HFF-Myc (cell line): ENCODE measurements around the gene SAMHD1.

Source experiments
- DNase-seq: peaks from one replicate; pipeline ENCODE4 v3.0.0-alpha.2; 2011; ENCODE audit warnings: low read depth; ENCODE audit errors: extremely low read depth
- H3K4me3 ChIP-seq: replicated peaks from 2 replicates; pipeline ENCODE4 v1.5.1; 2011; ENCODE audit warnings: low read depth, mild to moderate bottlenecking, control low read depth, low read length
- TF ChIP-seq, protein P1 (sequence below): IDR thresholded peaks from 2 replicates; pipeline ENCODE4 v1.5.1; 2012; ENCODE audit warnings: mild to moderate bottlenecking, low read depth, low read length, control low read depth; ENCODE audit errors: missing control alignments

Gene SAMHD1

GRCh38 chr20:36888880-36889516, 62.5 kb downstream of the SAMHD1 start:
- no peak overlapping the region for H3K4me3 ChIP-seq
- TF ChIP-seq, protein P1, sequence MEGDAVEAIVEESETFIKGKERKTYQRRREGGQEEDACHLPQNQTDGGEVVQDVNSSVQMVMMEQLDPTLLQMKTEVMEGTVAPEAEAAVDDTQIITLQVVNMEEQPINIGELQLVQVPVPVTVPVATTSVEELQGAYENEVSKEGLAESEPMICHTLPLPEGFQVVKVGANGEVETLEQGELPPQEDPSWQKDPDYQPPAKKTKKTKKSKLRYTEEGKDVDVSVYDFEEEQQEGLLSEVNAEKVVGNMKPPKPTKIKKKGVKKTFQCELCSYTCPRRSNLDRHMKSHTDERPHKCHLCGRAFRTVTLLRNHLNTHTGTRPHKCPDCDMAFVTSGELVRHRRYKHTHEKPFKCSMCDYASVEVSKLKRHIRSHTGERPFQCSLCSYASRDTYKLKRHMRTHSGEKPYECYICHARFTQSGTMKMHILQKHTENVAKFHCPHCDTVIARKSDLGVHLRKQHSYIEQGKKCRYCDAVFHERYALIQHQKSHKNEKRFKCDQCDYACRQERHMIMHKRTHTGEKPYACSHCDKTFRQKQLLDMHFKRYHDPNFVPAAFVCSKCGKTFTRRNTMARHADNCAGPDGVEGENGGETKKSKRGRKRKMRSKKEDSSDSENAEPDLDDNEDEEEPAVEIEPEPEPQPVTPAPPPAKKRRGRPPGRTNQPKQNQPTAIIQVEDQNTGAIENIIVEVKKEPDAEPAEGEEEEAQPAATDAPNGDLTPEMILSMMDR, result no peak
- DNase-seq, result no peak

- TF ChIP-seq, protein P1, result no peak
- H3K4me3 ChIP-seq, result peak overlapping the region; percentile 37
- no peak for DNase-seq
Observed at GRCh38 chr20:36887752-36888090, 63.8 kb downstream of the SAMHD1 start.

DNA sequence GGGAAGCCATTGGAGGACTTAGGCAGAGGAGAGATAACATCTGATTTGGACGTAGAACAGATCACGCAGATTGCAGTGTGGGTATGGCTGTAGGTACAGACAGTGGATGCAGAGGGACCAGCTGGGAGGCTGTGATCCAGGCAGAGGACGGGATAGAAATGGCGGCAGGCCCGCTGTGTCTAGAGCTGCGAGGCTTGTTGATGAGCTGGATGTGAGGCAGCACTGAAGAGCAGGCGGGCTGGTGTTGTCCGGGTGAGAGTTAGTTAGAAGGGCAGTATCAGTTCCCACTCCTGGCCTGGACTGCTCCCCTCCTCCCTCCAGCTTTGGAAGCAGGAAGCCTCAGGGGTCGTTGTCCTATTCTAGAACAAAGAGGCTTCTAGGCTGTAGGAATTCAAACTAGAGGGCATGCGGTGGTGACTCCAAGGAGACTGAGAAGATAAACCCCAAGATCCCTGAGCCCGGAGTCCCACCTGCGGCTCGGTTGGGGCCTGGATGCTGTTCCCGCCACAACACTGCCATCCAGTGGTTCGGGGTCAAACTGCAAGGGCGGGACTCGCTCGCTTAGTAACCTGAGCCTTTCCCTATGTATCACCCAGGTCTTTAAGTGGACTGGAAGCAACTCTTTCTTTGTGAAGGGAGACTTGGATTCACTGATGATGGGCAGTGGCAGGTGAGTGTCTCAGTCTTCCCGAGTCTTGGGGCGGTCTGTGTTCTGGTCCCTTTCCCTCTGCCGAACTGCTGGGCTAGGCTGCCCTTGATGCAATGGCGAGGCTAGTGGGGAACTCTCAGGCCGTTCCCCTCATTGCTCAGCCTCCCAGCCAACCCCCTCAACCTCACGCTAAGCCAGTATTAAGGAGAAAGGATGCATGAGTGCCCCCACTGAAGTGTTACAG, 64.4 kb downstream of the SAMHD1 start:
- peak overlapping the region; percentile 37 for H3K4me3 ChIP-seq
- peak; percentile 71 for DNase-seq

GRCh38 chr20:36885356-36885755, 66.2 kb downstream of the SAMHD1 start:
- TF ChIP-seq, protein P1, result no peak
- no peak overlapping the region for H3K4me3 ChIP-seq
- DNase-seq, result no peak

More for the DNA sequence above, 64.4 kb downstream of the SAMHD1 start:
- TF ChIP-seq, protein P1, result peak; percentile 97

DNA sequence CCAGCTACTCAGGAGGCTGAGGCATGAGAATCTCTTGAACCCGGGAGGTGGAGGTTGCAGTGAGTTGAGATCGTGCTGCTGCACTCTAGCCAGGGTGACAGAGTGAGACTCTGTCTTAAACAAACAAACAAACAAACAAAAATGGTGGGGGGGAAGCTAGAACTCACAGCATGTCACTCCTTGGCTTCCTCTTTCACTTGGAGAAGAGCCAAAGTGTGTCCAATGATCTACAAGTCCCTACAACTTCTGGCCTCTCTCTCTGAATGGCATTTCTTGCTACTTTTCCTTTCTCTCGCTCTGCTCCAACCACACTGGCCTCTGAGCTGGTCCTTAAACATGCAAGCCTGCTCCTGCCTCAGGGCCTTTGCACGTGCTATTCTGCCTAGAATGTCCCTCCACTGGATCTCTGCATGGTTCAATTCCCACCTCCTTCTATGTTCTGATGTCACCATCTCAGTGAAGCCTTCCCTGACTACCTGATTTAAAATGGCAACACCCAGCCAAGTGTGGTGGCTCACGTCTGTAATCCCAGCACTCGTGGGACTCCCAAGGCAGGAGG, 67.5 kb downstream of the SAMHD1 start:
- no peak overlapping the region for H3K4me3 ChIP-seq
- DNase-seq, result no peak
- TF ChIP-seq, protein P1, result no peak

DNA sequence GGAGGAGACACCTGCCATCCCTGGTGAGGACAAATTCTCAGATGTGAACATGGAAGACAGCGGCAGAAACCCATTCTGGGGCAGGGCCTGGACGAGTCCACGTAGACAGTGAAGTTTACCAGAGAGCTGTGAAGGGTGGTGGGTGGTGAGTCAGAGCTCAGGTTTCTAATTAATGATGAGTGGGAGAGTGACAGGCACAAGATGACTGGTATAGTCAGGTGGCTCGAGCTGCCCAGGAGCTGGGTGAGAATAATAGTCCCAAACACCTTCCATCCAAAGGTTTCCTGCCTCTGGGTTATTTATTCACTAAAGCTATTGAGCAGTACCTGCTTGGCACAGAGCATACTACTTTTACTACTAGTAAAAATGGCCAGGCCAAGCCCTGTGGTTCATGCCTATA, 69.6 kb downstream of the SAMHD1 start:
- DNase-seq, result no peak
- TF ChIP-seq, protein P1, result no peak
- H3K4me3 ChIP-seq, result no peak overlapping the region
